Epithelial cell of esophagus (primary cell): ENCODE results near the gene PAK2.
"Not testable (repeated sequence)": the region's sequence is repeated elsewhere in the genome, so short reads cannot be mapped to it uniquely, and the experiment has no call there.

Experiments used
- DNase-seq: peaks from one replicate; pipeline ENCODE4 v3.0.0; 2010; ENCODE audit warnings: low read depth
- H3K4me3 ChIP-seq: 2 replicates; pipeline ENCODE4 v1.5.1; 2011; ENCODE audit warnings: mild to moderate bottlenecking, low read length, control low read depth
- CTCF ChIP-seq: IDR thresholded peaks from 2 replicates; pipeline ENCODE4 v1.5.1; 2011; ENCODE audit warnings: low read depth, mild to moderate bottlenecking, low read length, control low read depth, inconsistent platforms; ENCODE audit not compliant: insufficient read depth; ENCODE audit errors: missing control alignments

Gene PAK2

GRCh38 chr3:196821806-196822355 is 82.2 kb downstream of the PAK2 start:
- no peak for DNase-seq
- no peak for TF ChIP-seq CTCF
- no peak overlapping the region for H3K4me3 ChIP-seq

GRCh38 chr3:196829651-196830050 is 90.0 kb downstream of the PAK2 start:
- H3K4me3 ChIP-seq, result not testable (repeated sequence)

GRCh38 chr3:196835086-196835485 is 95.4 kb downstream of the PAK2 start:
- H3K4me3 ChIP-seq, result no peak overlapping the region
- TF ChIP-seq CTCF, result no peak
- DNase-seq, result no peak

More at GRCh38 chr3:196829651-196830050, 90.0 kb downstream of the PAK2 start:
- DNase-seq, result not testable (repeated sequence)

- not testable (repeated sequence) for DNase-seq, H3K4me3 ChIP-seq
Observed at GRCh38 chr3:196836626-196837025, 97.0 kb downstream of the PAK2 start.

GRCh38 chr3:196837819-196838420 is 98.3 kb downstream of the PAK2 start:
- peak; percentile 71 for DNase-seq
- no peak overlapping the region for H3K4me3 ChIP-seq
- TF ChIP-seq CTCF, result peak; percentile 73

GRCh38 chr3:196839351-196839750 is 99.7 kb downstream of the PAK2 start:
- DNase-seq, H3K4me3 ChIP-seq: not testable (repeated sequence)

GRCh38 chr3:196842567-196843434 is 103.1 kb downstream of the PAK2 start:
- no peak for TF ChIP-seq CTCF
- no peak for DNase-seq
- no peak overlapping the region for H3K4me3 ChIP-seq

- no peak overlapping the region for H3K4me3 ChIP-seq
- DNase-seq, result peak; percentile 5
- TF ChIP-seq CTCF, result no peak
Observed at GRCh38 chr3:196843435-196844110, 103.9 kb downstream of the PAK2 start.

- not testable (repeated sequence) for DNase-seq, H3K4me3 ChIP-seq
Observed at GRCh38 chr3:196844235-196845219, 104.9 kb downstream of the PAK2 start.

- H3K4me3 ChIP-seq, DNase-seq: not testable (repeated sequence)
Observed at GRCh38 chr3:196848375-196848774, 108.7 kb downstream of the PAK2 start.
